HG03432 (cell line): ENCODE data around the gene ZNF578.
"Not testable (repeated sequence)": the region's sequence is repeated elsewhere in the genome, so short reads cannot be mapped to it uniquely, and the experiment has no call there.

Source experiments
- ATAC-seq: cut with Tn5 transposase; IDR thresholded peaks from one replicate; pipeline ENCODE4 v1.9.1; 2021; ENCODE audit warnings: mild to moderate bottlenecking, moderate library complexity; ENCODE audit not compliant: unreplicated experiment

Gene ZNF578

GRCh38 chr19:52557231-52557995 is 104.1 kb downstream of the ZNF578 start:
- no peak for ATAC-seq

GRCh38 chr19:52558732-52559445 is 105.5 kb downstream of the ZNF578 start:
- not testable (repeated sequence) for ATAC-seq

- ATAC-seq = not testable (repeated sequence)
Observed at GRCh38 chr19:52561611-52562010, 108.3 kb downstream of the ZNF578 start.
